Panc1 (cell line): Measurements from ENCODE around the gene MSH3.
"Not testable (repeated sequence)": the region's sequence is repeated elsewhere in the genome, so short reads cannot be mapped to it uniquely, and the experiment has no call there.

Experiments
- POLR2AphosphoS5 ChIP-seq: IDR thresholded peaks from 2 replicates; pipeline ENCODE4 v1.6.1; 2012; ENCODE audit warnings: mild to moderate bottlenecking, low read depth, low read length, moderate library complexity
- SIN3A ChIP-seq: IDR thresholded peaks from 2 replicates; pipeline ENCODE4 v1.6.1; 2012; ENCODE audit warnings: low read depth, mild to moderate bottlenecking, low read length, moderate library complexity, borderline replicate concordance; ENCODE audit not compliant: insufficient read depth
- TCF7L2 ChIP-seq: IDR thresholded peaks from 2 replicates; pipeline ENCODE4 v1.6.1; 2011; ENCODE audit warnings: mild to moderate bottlenecking, low read depth, low read length, inconsistent platforms
- TF ChIP-seq, protein P1 (sequence below): fragments of 450-650 bp; IDR thresholded peaks from 2 replicates; pipeline ENCODE4 v1.5.1; 2017; ENCODE audit warnings: mild to moderate bottlenecking
- TF ChIP-seq, protein P2 (sequence below), 2 experiments: IDR thresholded peaks; 2 replicates each; pipeline ENCODE4 v1.6.1; 2011 to 2012; ENCODE audit warnings: low read depth in 2 of 2, control low read depth in 1 of 2, low read length in 1 of 2, mild to moderate bottlenecking in 1 of 2, moderate library complexity in 1 of 2; ENCODE audit not compliant: insufficient read depth in 1 of 2

DNA sequence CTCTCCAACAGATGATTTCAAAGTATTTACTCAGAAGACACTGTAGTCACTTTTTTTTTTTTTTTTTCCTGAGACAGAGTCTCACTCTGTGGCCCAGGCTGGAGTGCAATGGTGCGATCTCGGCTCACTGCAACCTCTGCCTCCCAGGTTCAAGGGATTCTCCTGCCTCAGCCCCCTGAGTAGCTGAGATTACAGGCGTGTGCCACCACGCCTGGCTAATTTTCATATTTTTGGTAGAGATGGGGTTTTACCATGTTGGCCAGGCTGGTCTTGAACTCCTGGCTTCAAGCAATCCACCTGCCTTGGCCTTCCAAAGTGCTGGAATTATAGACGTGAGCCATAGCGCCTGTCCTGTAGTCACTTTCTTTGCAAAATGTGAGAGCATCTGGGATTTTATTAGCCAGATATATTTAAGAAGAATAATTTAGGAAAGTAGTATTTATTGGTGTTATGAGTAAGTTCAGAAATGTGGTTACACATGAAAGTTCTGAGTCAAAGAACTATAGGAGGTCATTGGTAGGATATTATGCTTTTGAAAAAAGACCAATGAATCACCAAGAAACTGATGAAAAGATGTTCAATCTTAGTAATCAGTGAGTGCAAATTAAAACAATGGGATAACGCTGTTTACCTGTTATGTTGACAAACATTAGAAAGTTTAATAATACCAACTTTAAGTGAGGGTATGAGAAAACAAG is 135.0 kb downstream of the MSH3 start:
- TF ChIP-seq, protein P1, sequence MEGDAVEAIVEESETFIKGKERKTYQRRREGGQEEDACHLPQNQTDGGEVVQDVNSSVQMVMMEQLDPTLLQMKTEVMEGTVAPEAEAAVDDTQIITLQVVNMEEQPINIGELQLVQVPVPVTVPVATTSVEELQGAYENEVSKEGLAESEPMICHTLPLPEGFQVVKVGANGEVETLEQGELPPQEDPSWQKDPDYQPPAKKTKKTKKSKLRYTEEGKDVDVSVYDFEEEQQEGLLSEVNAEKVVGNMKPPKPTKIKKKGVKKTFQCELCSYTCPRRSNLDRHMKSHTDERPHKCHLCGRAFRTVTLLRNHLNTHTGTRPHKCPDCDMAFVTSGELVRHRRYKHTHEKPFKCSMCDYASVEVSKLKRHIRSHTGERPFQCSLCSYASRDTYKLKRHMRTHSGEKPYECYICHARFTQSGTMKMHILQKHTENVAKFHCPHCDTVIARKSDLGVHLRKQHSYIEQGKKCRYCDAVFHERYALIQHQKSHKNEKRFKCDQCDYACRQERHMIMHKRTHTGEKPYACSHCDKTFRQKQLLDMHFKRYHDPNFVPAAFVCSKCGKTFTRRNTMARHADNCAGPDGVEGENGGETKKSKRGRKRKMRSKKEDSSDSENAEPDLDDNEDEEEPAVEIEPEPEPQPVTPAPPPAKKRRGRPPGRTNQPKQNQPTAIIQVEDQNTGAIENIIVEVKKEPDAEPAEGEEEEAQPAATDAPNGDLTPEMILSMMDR: not testable (repeated sequence)
- TF ChIP-seq POLR2AphosphoS5, SIN3A, TCF7L2: not testable (repeated sequence)
- TF ChIP-seq, protein P2, sequence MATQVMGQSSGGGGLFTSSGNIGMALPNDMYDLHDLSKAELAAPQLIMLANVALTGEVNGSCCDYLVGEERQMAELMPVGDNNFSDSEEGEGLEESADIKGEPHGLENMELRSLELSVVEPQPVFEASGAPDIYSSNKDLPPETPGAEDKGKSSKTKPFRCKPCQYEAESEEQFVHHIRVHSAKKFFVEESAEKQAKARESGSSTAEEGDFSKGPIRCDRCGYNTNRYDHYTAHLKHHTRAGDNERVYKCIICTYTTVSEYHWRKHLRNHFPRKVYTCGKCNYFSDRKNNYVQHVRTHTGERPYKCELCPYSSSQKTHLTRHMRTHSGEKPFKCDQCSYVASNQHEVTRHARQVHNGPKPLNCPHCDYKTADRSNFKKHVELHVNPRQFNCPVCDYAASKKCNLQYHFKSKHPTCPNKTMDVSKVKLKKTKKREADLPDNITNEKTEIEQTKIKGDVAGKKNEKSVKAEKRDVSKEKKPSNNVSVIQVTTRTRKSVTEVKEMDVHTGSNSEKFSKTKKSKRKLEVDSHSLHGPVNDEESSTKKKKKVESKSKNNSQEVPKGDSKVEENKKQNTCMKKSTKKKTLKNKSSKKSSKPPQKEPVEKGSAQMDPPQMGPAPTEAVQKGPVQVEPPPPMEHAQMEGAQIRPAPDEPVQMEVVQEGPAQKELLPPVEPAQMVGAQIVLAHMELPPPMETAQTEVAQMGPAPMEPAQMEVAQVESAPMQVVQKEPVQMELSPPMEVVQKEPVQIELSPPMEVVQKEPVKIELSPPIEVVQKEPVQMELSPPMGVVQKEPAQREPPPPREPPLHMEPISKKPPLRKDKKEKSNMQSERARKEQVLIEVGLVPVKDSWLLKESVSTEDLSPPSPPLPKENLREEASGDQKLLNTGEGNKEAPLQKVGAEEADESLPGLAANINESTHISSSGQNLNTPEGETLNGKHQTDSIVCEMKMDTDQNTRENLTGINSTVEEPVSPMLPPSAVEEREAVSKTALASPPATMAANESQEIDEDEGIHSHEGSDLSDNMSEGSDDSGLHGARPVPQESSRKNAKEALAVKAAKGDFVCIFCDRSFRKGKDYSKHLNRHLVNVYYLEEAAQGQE (IDR thresholded peaks at IDR 0.05; ENCODE audit: insufficient read depth in 1 of 2, low read depth in 2 of 2, low read length in 1 of 2): not testable (repeated sequence)
